Omental fat pad (tissue), 4 donors: ENCODE measurements around the gene KLHL22. TPM values are rescaled to one million over a fixed set of nuclear protein-coding genes. Genes with fewer than 3 reads are reported as not detected.

Experiments
- ATAC-seq: fragments of 150-250 bp; one replicate; pipeline ENCODE4 v1.9.1; 2016; ENCODE audit warnings: mild to moderate bottlenecking, moderate library complexity; ENCODE audit not compliant: low FRiP score
- DNase-seq: peaks from one replicate; pipeline ENCODE4 v3.0.0-alpha.2; 2019; ENCODE audit warnings: low spot score
- CTCF ChIP-seq, 3 donors: fragments of 450-650 bp; IDR thresholded peaks; one replicate each; pipeline ENCODE4 v1.5.1; 2016 to 2017; ENCODE audit warnings: antibody characterized with exemption in 3 of 3, mild to moderate bottlenecking in 3 of 3, moderate library complexity in 2 of 3
- total RNA-seq, 4 donors: library from RNA; depleted of rRNA; stranded (reverse); fragments of >200 nt; gene quantifications; one replicate each; pipeline ENCODE4 v1.1.0, GENCODE V29; 2016

The KLHL22 gene
- total RNA-seq, 4 donors from 2014 or later, result 19.8 to 45.0 (median 32.9) TPM

GRCh38 chr22:20464912-20465758 is 30.5 kb downstream of the KLHL22 start:
- no peak for DNase-seq
- no peak for TF ChIP-seq CTCF (IDR thresholded peaks at IDR 0.05)

GRCh38 chr22:20464096-20464614 is 31.4 kb downstream of the KLHL22 start:
- DNase-seq (no peak), ATAC-seq (no peak)
- TF ChIP-seq CTCF (IDR thresholded peaks at IDR 0.05), result no peak

More at GRCh38 chr22:20464912-20465758, 30.5 kb downstream of the KLHL22 start:
- no peak for ATAC-seq

GRCh38 chr22:20463324-20464095 is 32.1 kb downstream of the KLHL22 start:
- DNase-seq (no peak), ATAC-seq (no peak)
- no peak for TF ChIP-seq CTCF (IDR thresholded peaks at IDR 0.05)

DNA sequence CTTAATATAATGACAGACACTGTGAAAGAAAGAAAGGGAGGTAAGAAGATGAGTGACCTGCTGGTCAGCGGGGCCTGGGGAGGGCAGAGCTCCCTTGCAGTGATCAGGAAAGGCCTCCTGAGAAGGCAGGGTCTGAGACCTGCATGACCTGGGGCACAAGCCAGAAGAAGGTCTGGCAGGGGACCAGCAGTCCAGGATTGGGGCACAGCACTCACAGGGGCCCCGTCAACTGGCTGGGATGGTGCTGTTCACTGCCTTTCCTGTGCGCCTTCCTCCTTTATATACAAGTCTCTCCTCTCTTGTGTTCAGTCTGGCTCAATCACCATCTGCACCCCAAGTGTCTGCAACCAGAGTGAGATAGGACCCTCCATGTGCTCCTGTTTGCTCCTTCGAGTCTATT is 35.7 kb downstream of the KLHL22 start:
- ATAC-seq, result no peak
- no peak for TF ChIP-seq CTCF (IDR thresholded peaks at IDR 0.05)
- DNase-seq, result no peak

- ATAC-seq (no peak), DNase-seq (no peak)
Observed at GRCh38 chr22:20459152-20459542, 36.4 kb downstream of the KLHL22 start.

GRCh38 chr22:20458530-20459151 is 37.0 kb downstream of the KLHL22 start:
- ATAC-seq (no peak), DNase-seq (no peak)
- TF ChIP-seq CTCF (IDR thresholded peaks at IDR 0.05), result no peak

More at GRCh38 chr22:20459152-20459542, 36.4 kb downstream of the KLHL22 start:
- no peak for TF ChIP-seq CTCF (IDR thresholded peaks at IDR 0.05)
